WERI-Rb-1 (cell line): ENCODE data around the gene S100PBP.

ENCODE experiments used
- DNase-seq: peaks from one replicate; pipeline ENCODE4 v3.0.0-alpha.2; 2020
- H3K27ac ChIP-seq: fragments of 250-450 bp; sonication (Bioruptor Pico); 2 replicates; pipeline ENCODE4 v1.5.1; 2020; ENCODE audit warnings: mild to moderate bottlenecking, moderate library complexity
- H3K27me3 ChIP-seq: fragments of 250-450 bp; sonication (Bioruptor Pico); 2 replicates; pipeline ENCODE4 v1.5.1; 2021; ENCODE audit warnings: mild to moderate bottlenecking, low read depth, moderate library complexity; ENCODE audit not compliant: insufficient read depth, severe bottlenecking
- H3K36me3 ChIP-seq: fragments of 250-450 bp; sonication (Bioruptor Pico); 2 replicates; pipeline ENCODE4 v1.5.1; 2020; ENCODE audit warnings: mild to moderate bottlenecking, moderate library complexity
- H3K4me3 ChIP-seq: 2 replicates; pipeline ENCODE4 v1.5.1; 2011; ENCODE audit warnings: low read depth, mild to moderate bottlenecking, control low read depth, low read length
- H3K9me3 ChIP-seq: fragments of 250-450 bp; sonication (Bioruptor Pico); 2 replicates; pipeline ENCODE4 v1.5.1; 2021; ENCODE audit warnings: mild to moderate bottlenecking, moderate library complexity; ENCODE audit not compliant: severe bottlenecking
- TF ChIP-seq, protein P1 (sequence below): IDR thresholded peaks from 2 replicates; pipeline ENCODE4 v1.5.1; 2011; ENCODE audit warnings: low read depth, mild to moderate bottlenecking, control low read depth, inconsistent platforms, low read length

S100PBP gene

DNA sequence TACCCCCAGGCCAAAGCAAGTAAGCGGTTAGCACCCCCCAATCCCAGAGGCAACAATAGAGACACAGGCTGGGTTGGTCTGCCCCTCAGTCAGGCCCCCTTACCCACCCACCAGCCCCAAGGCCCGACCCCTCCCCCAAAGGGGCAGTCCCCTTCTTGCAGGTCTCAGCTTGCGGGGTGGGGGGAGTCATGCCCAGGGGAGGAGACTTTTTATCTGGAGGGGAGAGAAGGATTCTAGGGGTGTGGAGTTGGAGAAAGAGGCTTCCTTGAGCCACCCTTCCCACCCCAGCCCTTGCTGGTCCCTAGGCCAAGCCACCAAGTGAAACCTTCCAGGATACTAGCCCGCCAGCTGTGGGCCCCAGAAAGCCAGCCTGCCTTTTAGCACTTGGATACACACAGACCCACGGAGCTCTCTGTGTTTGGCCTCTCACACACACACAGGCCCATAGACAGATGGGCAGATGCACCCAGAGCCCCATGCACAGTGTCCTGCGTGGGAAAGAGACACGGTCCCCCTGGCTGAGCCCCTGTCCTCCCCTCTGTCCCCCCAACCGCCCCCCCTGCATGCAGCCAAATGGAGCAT is 76.7 kb downstream of the S100PBP start:
- TF ChIP-seq, protein P1, sequence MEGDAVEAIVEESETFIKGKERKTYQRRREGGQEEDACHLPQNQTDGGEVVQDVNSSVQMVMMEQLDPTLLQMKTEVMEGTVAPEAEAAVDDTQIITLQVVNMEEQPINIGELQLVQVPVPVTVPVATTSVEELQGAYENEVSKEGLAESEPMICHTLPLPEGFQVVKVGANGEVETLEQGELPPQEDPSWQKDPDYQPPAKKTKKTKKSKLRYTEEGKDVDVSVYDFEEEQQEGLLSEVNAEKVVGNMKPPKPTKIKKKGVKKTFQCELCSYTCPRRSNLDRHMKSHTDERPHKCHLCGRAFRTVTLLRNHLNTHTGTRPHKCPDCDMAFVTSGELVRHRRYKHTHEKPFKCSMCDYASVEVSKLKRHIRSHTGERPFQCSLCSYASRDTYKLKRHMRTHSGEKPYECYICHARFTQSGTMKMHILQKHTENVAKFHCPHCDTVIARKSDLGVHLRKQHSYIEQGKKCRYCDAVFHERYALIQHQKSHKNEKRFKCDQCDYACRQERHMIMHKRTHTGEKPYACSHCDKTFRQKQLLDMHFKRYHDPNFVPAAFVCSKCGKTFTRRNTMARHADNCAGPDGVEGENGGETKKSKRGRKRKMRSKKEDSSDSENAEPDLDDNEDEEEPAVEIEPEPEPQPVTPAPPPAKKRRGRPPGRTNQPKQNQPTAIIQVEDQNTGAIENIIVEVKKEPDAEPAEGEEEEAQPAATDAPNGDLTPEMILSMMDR = no peak
- DNase-seq = peak; percentile 75
- Histone ChIP-seq H3K36me3 (peaks cover 46% of the 10 kb centered on the region), H3K4me3 (peak overlapping the region; percentile 70), H3K27me3 (no peaks in the 10 kb centered on the region), H3K9me3 (no peaks in the 10 kb centered on the region), H3K27ac (peak overlapping the region; percentile 95)

GRCh38 chr1:32894681-32895080 is 77.2 kb downstream of the S100PBP start:
- Histone ChIP-seq H3K4me3 (no peak overlapping the region), H3K27ac (peak overlapping the region; percentile 95), H3K36me3 (peaks cover 41% of the 10 kb centered on the region), H3K9me3 (no peaks in the 10 kb centered on the region), H3K27me3 (no peaks in the 10 kb centered on the region)
- DNase-seq = no peak
- TF ChIP-seq, protein P1 = no peak

DNA sequence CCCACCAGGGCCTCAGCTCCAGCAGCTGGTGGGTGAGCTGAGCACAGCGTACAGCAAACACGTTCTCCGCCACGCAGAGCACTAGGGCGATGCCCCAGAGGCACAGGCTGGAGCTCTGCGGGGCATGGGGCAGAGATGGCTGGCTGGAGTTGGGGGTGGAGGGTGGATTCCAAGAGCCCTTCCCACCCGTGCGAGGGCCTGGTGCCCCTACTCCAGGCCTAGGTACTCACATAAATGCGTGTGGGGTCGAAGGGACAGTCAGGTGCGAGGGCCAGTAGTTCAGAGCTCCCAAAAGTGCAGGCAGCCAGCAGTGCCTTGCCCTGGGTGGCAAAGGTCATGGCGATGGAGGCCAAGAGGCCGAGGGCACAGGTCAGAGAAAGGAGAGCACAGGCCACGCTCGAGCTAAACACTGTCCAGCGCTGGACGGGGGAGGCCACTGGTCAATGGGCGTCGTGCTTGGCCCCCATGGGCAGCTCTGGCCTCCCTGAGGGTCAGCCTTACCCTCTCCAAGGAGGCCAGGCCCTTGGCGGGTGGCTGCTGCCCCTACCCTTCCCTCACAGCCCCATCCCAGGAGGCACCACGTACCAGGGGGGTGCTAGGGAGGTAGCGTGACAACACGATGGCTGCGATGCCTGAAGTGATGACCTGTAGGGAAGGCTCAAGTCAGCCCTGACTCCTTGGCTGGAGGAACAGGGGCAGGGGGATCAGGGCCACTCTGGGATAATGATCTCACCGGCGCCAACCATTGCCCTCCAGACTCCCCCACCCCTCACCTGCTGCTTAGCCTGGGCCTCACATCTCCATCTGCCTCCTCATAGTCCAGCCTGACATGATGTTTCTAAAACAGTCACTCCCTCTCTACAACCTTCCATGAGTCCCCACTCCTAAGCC is 78.1 kb downstream of the S100PBP start:
- TF ChIP-seq, protein P1 = no peak
- DNase-seq = peak; percentile 51
- no peaks in the 10 kb centered on the region for H3K9me3 ChIP-seq
- H3K36me3 ChIP-seq = peaks cover 36% of the 10 kb centered on the region
- peak overlapping the region; percentile 95 for H3K27ac ChIP-seq
- H3K4me3 ChIP-seq = no peak overlapping the region
- H3K27me3 ChIP-seq = no peaks in the 10 kb centered on the region

DNA sequence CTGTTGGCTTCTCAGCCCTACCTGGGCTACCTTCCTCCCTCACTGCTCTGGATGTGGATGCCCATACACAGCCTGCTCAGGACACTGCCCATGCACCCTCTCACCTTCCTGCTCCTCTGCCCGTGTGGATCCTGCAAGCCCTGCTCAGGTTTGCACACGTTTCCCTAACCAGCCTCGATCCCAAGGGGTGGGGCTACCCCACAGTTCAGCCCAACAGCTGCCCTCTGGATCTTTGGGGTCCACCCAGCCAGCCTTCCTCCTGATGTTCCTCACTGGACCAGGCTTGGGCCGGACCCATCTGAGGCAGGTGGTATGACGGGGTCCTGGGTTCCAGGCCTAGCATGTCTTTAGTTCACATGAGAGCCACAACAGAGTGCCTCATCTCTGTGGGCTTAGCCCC is 79.0 kb downstream of the S100PBP start:
- peak overlapping the region; percentile 17 for H3K27ac ChIP-seq
- TF ChIP-seq, protein P1 = no peak

GRCh38 chr1:32897082-32898049 is 79.9 kb downstream of the S100PBP start:
- H3K27ac ChIP-seq = peak overlapping the region; percentile 17
- no peak overlapping the region for H3K4me3 ChIP-seq
- no peaks in the 10 kb centered on the region for H3K9me3 ChIP-seq
- H3K27me3 ChIP-seq = no peaks in the 10 kb centered on the region
- no peak for DNase-seq
- TF ChIP-seq, protein P1 = no peak
- H3K36me3 ChIP-seq = peaks cover 36% of the 10 kb centered on the region

More for the DNA sequence above, 79.0 kb downstream of the S100PBP start:
- no peak overlapping the region for H3K4me3 ChIP-seq
- no peaks in the 10 kb centered on the region for H3K9me3 ChIP-seq
- no peak for DNase-seq
- no peaks in the 10 kb centered on the region for H3K27me3 ChIP-seq
- peaks cover 36% of the 10 kb centered on the region for H3K36me3 ChIP-seq
